Testis (tissue), 2 donors: Measurements from ENCODE around the gene EFNA5.

Experiments
- POLR2A ChIP-seq: fragments of 450-650 bp; IDR thresholded peaks from one replicate; pipeline ENCODE4 v1.6.1; 2017; ENCODE audit warnings: antibody characterized with exemption, mild to moderate bottlenecking, moderate library complexity
- TF ChIP-seq, protein P1 (sequence below), 3 experiments: fragments of 450-650 bp in 2 of 3; fragments of 200-600 bp in 1 of 3; sonication (generic) in 1 of 3; IDR thresholded peaks; one replicate each; pipeline ENCODE4 v1.5.1; 2016 to 2019; ENCODE audit warnings: antibody characterized with exemption in 3 of 3, mild to moderate bottlenecking in 2 of 3, moderate library complexity in 1 of 3

DNA sequence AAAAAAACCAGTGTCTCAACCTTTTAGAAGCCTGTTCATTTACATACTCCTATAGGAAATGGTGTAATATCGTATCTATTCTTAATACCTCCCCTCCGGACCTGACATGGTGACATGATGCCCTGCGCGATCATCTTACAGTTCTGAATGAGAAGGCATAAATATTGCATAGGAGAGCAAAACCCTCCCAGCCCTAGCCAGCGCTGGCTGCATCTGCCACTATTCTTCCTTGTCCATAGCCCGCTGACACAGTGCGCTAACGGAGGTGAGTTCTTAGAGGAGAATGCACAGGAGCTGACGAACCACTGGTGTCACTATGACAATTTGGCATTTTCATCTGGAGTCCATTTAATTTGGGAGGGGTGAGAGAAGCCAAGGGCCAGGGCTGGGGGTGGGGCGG is 290.1 kb downstream of the EFNA5 start:
- TF ChIP-seq, protein P1, sequence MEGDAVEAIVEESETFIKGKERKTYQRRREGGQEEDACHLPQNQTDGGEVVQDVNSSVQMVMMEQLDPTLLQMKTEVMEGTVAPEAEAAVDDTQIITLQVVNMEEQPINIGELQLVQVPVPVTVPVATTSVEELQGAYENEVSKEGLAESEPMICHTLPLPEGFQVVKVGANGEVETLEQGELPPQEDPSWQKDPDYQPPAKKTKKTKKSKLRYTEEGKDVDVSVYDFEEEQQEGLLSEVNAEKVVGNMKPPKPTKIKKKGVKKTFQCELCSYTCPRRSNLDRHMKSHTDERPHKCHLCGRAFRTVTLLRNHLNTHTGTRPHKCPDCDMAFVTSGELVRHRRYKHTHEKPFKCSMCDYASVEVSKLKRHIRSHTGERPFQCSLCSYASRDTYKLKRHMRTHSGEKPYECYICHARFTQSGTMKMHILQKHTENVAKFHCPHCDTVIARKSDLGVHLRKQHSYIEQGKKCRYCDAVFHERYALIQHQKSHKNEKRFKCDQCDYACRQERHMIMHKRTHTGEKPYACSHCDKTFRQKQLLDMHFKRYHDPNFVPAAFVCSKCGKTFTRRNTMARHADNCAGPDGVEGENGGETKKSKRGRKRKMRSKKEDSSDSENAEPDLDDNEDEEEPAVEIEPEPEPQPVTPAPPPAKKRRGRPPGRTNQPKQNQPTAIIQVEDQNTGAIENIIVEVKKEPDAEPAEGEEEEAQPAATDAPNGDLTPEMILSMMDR (IDR thresholded peaks at IDR 0.05): no peak
- TF ChIP-seq POLR2A: no peak
